Neuronal stem cell (in vitro differentiated cells): ENCODE measurements around the gene PEG3.
A peak's percentile ranks its signal among the peaks of the same experiment; 100 is the strongest.

Source experiments
- DNase-seq: peaks from one replicate; pipeline ENCODE4 v3.0.0-alpha.2; 2013; ENCODE audit warnings: low spot score
- H2AFZ ChIP-seq: one replicate; pipeline ENCODE4 v1.6.1; 2013; ENCODE audit warnings: mild to moderate bottlenecking, low read length, inconsistent platforms
- H2AK5ac ChIP-seq: 2 replicates; pipeline ENCODE4 v1.6.1; 2013; ENCODE audit warnings: low read depth, mild to moderate bottlenecking, inconsistent platforms, low read length, moderate library complexity, mixed read lengths
- H2BK120ac ChIP-seq: 2 replicates; pipeline ENCODE4 v1.6.1; 2013; ENCODE audit warnings: low read depth, mild to moderate bottlenecking, inconsistent platforms, low read length, moderate library complexity, mixed read lengths
- H2BK12ac ChIP-seq: one replicate; pipeline ENCODE4 v1.6.1; 2013; ENCODE audit warnings: low read length, inconsistent platforms
- H2BK15ac ChIP-seq: 2 replicates; pipeline ENCODE4 v1.6.1; 2013; ENCODE audit warnings: mild to moderate bottlenecking, low read length, inconsistent platforms, mixed read lengths
- H2BK5ac ChIP-seq: one replicate; pipeline ENCODE4 v1.6.1; 2013; ENCODE audit warnings: inconsistent platforms, mild to moderate bottlenecking, low read length, moderate library complexity
- H3K14ac ChIP-seq: one replicate; pipeline ENCODE4 v1.6.1; 2013; ENCODE audit warnings: low read length, inconsistent platforms
- H3K18ac ChIP-seq: 2 replicates; pipeline ENCODE4 v1.6.1; 2013; ENCODE audit warnings: low read length, inconsistent platforms
- H3K23ac ChIP-seq: 2 replicates; pipeline ENCODE4 v1.6.1; 2013; ENCODE audit warnings: low read depth, mild to moderate bottlenecking, mixed read lengths, low read length, inconsistent platforms; ENCODE audit not compliant: poor library complexity
- H3K27ac ChIP-seq: replicated peaks from 3 replicates; pipeline ENCODE4 v1.5.1; 2013; ENCODE audit warnings: low read length, inconsistent platforms
- H3K27me3 ChIP-seq, 3 experiments: 2 replicates each; pipeline ENCODE4 v1.6.1; 2013; ENCODE audit warnings: low read length in 3 of 3, mild to moderate bottlenecking in 2 of 3, inconsistent platforms in 1 of 3, low read depth in 1 of 3, mixed read lengths in 1 of 3, moderate library complexity in 1 of 3; ENCODE audit not compliant: control insufficient read depth in 3 of 3, insufficient read depth in 3 of 3
- H3K36me3 ChIP-seq, 2 donors: replicated peaks in 1 of 2; 2 replicates each; pipeline ENCODE4 v1.6.1; 2013; ENCODE audit warnings: low read length in 2 of 2; ENCODE audit not compliant: control insufficient read depth in 2 of 2, insufficient read depth in 2 of 2
- H3K4ac ChIP-seq: 2 replicates; pipeline ENCODE4 v1.6.1; 2013; ENCODE audit warnings: inconsistent platforms, mild to moderate bottlenecking, low read length, moderate library complexity
- H3K4me1 ChIP-seq, 2 donors: 1 replicate in 1 of 2; 2 replicates in 1 of 2; pipeline ENCODE4 v1.6.1; 2013; ENCODE audit warnings: low read length in 2 of 2, low read depth in 1 of 2; ENCODE audit not compliant: control insufficient read depth in 2 of 2, insufficient read depth in 1 of 2
- H3K4me2 ChIP-seq: one replicate; pipeline ENCODE4 v1.6.1; 2013; ENCODE audit warnings: mild to moderate bottlenecking, low read length, inconsistent platforms; ENCODE audit not compliant: insufficient read depth, poor library complexity, severe bottlenecking
- H3K4me3 ChIP-seq, 2 donors: 2 replicates each; pipeline ENCODE4 v1.5.1; 2013; ENCODE audit warnings: low read length in 2 of 2, mild to moderate bottlenecking in 2 of 2, inconsistent platforms in 1 of 2, moderate library complexity in 1 of 2
- H3K79me1 ChIP-seq: one replicate; pipeline ENCODE4 v1.6.1; 2013; ENCODE audit warnings: low read depth, mild to moderate bottlenecking, inconsistent platforms, low read length, moderate library complexity
- H3K9ac ChIP-seq: one replicate; pipeline ENCODE4 v1.6.1; 2013; ENCODE audit warnings: mild to moderate bottlenecking, low read depth, low read length, inconsistent platforms; ENCODE audit not compliant: poor library complexity
- H3K9me3 ChIP-seq, 2 donors: replicated peaks in 1 of 2; 2 replicates each; pipeline versions ENCODE3 to v1.6.1; 2013; ENCODE audit warnings: low read length in 2 of 2, mild to moderate bottlenecking in 2 of 2, inconsistent platforms in 1 of 2, low read depth in 1 of 2, mixed read lengths in 1 of 2, moderate library complexity in 1 of 2; ENCODE audit not compliant: control insufficient read depth in 2 of 2, insufficient read depth in 1 of 2
- H4K8ac ChIP-seq: one replicate; pipeline ENCODE4 v1.6.1; 2013; ENCODE audit warnings: low read depth, mild to moderate bottlenecking, inconsistent platforms, low read length, moderate library complexity
- H4K91ac ChIP-seq: one replicate; pipeline ENCODE4 v1.6.1; 2013; ENCODE audit warnings: low read length, low read depth, mild to moderate bottlenecking, inconsistent platforms; ENCODE audit not compliant: poor library complexity
- WGBS, 2 donors: extraction: QIAGEN DNeasy Blood & Tissue Kit; methylation state at CpG; one replicate each; pipeline ENCODE4 v1.1.7; 2013; ENCODE audit warnings: missing lambda C conversion rate in 2 of 2, mixed read lengths in 1 of 2; ENCODE audit not compliant: insufficient read length in 2 of 2, insufficient replicate concordance in 1 of 2; ENCODE audit errors: extremely low coverage in 2 of 2; 5-methylcytosine and 5-hydroxymethylcytosine counted together

The PEG3 gene

DNA sequence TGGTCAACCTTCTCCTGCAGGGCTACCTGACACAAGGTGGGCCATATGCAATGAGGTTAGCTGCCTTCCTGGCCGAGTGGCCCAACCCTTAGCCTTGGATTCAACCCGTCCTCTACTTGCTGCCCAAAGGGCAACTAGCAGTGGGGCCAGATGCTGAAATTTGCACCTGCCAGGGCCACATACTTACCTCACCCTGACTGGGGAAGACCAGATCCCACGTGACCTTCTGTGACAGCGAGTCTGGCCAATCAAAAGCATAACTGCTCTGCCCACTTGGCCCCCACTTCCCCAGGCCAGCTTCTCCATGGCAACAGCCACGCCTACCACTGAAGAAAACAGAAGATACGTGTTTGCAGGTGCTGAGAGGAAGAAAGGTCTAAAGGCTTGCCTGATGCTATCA lies 10.9 kb downstream of the PEG3 start:
- no peak overlapping the region for H2BK15ac ChIP-seq
- H3K9ac ChIP-seq: no peak overlapping the region
- H2AFZ ChIP-seq: no peak overlapping the region
- H2BK12ac ChIP-seq: no peak overlapping the region
- H3K9me3 ChIP-seq: peaks cover 0 to 26% of the 10 kb centered on the region in 2 donors
- H2BK120ac ChIP-seq: no peak overlapping the region
- H4K8ac ChIP-seq: no peak overlapping the region
- no peak overlapping the region for H3K23ac ChIP-seq
- H3K4me3 ChIP-seq: peak overlapping the region in 1 of 2 donors; percentile 4
- no peak overlapping the region for H3K18ac ChIP-seq
- WGBS, 2 donors: no CpG with 5 or more reads among the region's 6 CpGs
- H3K4ac ChIP-seq: no peak overlapping the region
- no peak overlapping the region for H3K14ac ChIP-seq
- H3K36me3 ChIP-seq: peaks cover 0 to 16% of the 10 kb centered on the region in 2 donors
- H2BK5ac ChIP-seq: no peak overlapping the region
- H3K27me3 ChIP-seq: peaks cover 0 to 30% (median 2%) of the 10 kb centered on the region in 3 experiments
- no peak overlapping the region for H3K27ac ChIP-seq
- H3K4me2 ChIP-seq: no peak overlapping the region
- H3K79me1 ChIP-seq: peaks cover 8% of the 10 kb centered on the region
- no peak overlapping the region for H2AK5ac ChIP-seq
- no peak overlapping the region for H4K91ac ChIP-seq
- H3K4me1 ChIP-seq: peaks cover 2 to 17% of the 10 kb centered on the region in 2 donors
- no peak for DNase-seq

- peaks cover 6% of the 10 kb centered on the region for H3K79me1 ChIP-seq
- no peak overlapping the region for H3K4ac ChIP-seq
- H4K8ac ChIP-seq: no peak overlapping the region
- peaks cover 0 to 7% of the 10 kb centered on the region in 2 donors for H3K36me3 ChIP-seq
- H3K9ac ChIP-seq: no peak overlapping the region
- H2BK120ac ChIP-seq: no peak overlapping the region
- H2AFZ ChIP-seq: no peak overlapping the region
- no peak overlapping the region for H2BK12ac ChIP-seq
- DNase-seq: no peak
- no peak overlapping the region for H3K4me2 ChIP-seq
- H3K4me1 ChIP-seq: peaks cover 2 to 17% of the 10 kb centered on the region in 2 donors
- no peak overlapping the region for H2BK5ac ChIP-seq
- H3K27ac ChIP-seq: no peak overlapping the region
- H2AK5ac ChIP-seq: no peak overlapping the region
- WGBS, 2 donors: no CpG with 5 or more reads among the region's 2 CpGs
- no peak overlapping the region for H3K23ac ChIP-seq
- H3K4me3 ChIP-seq: no peak overlapping the region
- no peak overlapping the region for H4K91ac ChIP-seq
- peaks cover 0 to 20% (median 2%) of the 10 kb centered on the region in 3 experiments for H3K27me3 ChIP-seq
- peaks cover 0 to 22% of the 10 kb centered on the region in 2 donors for H3K9me3 ChIP-seq
- H2BK15ac ChIP-seq: no peak overlapping the region
- no peak overlapping the region for H3K14ac ChIP-seq
- no peak overlapping the region for H3K18ac ChIP-seq
Measured at GRCh38 chr19:56827708-56828107, 12.8 kb downstream of the PEG3 start.

- Histone ChIP-seq H3K14ac (no peak overlapping the region), H3K27ac (no peak overlapping the region), H4K91ac (no peak overlapping the region), H2BK12ac (no peak overlapping the region), H2AK5ac (no peak overlapping the region), H3K27me3 (peaks cover 0 to 16% (median 0%) of the 10 kb centered on the region in 3 experiments), H3K23ac (no peak overlapping the region), H3K9me3 (peaks cover 3 to 29% of the 10 kb centered on the region in 2 donors), H3K79me1 (peaks cover 2% of the 10 kb centered on the region), H2BK15ac (no peak overlapping the region), H3K4me1 (peaks cover 0 to 3% of the 10 kb centered on the region in 2 donors), H3K4me2 (no peak overlapping the region), H3K4me3 (no peak overlapping the region), H2BK5ac (no peak overlapping the region), H2BK120ac (no peak overlapping the region), H2AFZ (no peak overlapping the region), H3K4ac (no peak overlapping the region), H3K18ac (no peak overlapping the region), H3K9ac (no peak overlapping the region), H3K36me3 (peaks cover 0 to 26% of the 10 kb centered on the region in 2 donors), H4K8ac (no peak overlapping the region)
- WGBS, 2 donors: no CpG with 5 or more reads among the region's 6 CpGs
- DNase-seq: no peak
Measured at GRCh38 chr19:56823956-56824355, 16.6 kb downstream of the PEG3 start.

DNA sequence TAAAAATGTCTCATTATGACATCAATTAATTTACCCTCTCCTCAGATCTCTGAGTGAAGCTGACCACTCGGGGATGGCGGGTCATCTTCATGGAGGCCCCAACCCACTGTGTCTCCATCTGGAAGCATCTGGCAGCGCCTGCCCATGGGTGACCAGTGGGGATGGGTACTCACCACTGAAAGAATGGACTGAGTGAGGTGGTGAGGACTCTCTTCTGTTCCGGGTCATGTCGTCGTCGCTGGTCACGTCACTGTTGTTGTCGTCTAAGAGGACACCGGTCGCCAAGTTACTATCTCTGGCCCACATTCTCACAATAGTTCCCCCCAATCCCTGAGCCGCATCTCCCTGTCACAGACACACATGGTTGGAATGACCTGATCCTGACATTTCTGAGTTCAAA lies 17.1 kb downstream of the PEG3 start:
- Histone ChIP-seq H3K18ac (no peak overlapping the region), H4K8ac (no peak overlapping the region), H3K9me3 (peaks cover 3 to 30% of the 10 kb centered on the region in 2 donors), H3K4ac (no peak overlapping the region), H3K9ac (no peak overlapping the region), H3K79me1 (peaks cover 2% of the 10 kb centered on the region), H3K27ac (no peak overlapping the region), H3K4me2 (no peak overlapping the region), H2AK5ac (no peak overlapping the region), H3K23ac (no peak overlapping the region), H2BK15ac (no peak overlapping the region), H4K91ac (no peak overlapping the region), H2BK120ac (no peak overlapping the region), H3K4me1 (peaks cover 0 to 3% of the 10 kb centered on the region in 2 donors), H3K14ac (no peak overlapping the region), H3K27me3 (peaks cover 0 to 19% (median 0%) of the 10 kb centered on the region in 3 experiments), H3K36me3 (peaks cover 0 to 29% of the 10 kb centered on the region in 2 donors), H2AFZ (no peak overlapping the region), H2BK12ac (no peak overlapping the region), H2BK5ac (no peak overlapping the region), H3K4me3 (no peak overlapping the region)
- WGBS, 2 donors: no CpG with 5 or more reads among the region's 12 CpGs
- DNase-seq: no peak
